GM12878 (cell line): Measurements from ENCODE around the gene CCDC85B. TPM values are rescaled to one million over a fixed set of nuclear protein-coding genes. Genes with fewer than 3 reads are reported as not detected.

Experiments
- ATF2 ChIP-seq: IDR thresholded peaks from 2 replicates; pipeline ENCODE4 v1.6.1; 2012; ENCODE audit warnings: low read length, inconsistent platforms
- CBX3 ChIP-seq: fragments of 200-600 bp; sonication (generic); IDR thresholded peaks from 2 replicates; pipeline ENCODE4 v1.6.1; 2016; ENCODE audit warnings: low read depth, borderline replicate concordance
- CHD1 ChIP-seq: IDR thresholded peaks from 2 replicates; pipeline ENCODE4 v1.6.1; 2012; ENCODE audit warnings: low read depth, low read length, improper control_type of control experiment
- CHD4 ChIP-seq: fragments of 200-600 bp; sonication (generic); IDR thresholded peaks from 2 replicates; pipeline ENCODE4 v1.6.1; 2016; ENCODE audit warnings: mild to moderate bottlenecking
- E2F4 ChIP-seq: IDR thresholded peaks from 2 replicates; pipeline ENCODE4 v1.6.1; 2012; ENCODE audit warnings: low read depth, low read length, improper control_type of control experiment
- EP300 ChIP-seq, 2 experiments: fragments of 150-350 bp in 1 of 2; IDR thresholded peaks; 2 replicates each; pipeline ENCODE4 v1.6.1; 2011 to 2012; ENCODE audit warnings: low read depth in 2 of 2, low read length in 2 of 2, borderline replicate concordance in 1 of 2, improper control_type of control experiment in 1 of 2, inconsistent platforms in 1 of 2; ENCODE audit not compliant: control insufficient read depth in 1 of 2
- ETV6 ChIP-seq, 2 experiments: fragments of 450-650 bp in 1 of 2; IDR thresholded peaks in 1 of 2; conservative IDR thresholded peaks in 1 of 2; 2 replicates each; pipeline ENCODE4 v1.6.1; 2014; ENCODE audit warnings: antibody characterized with exemption in 1 of 2, borderline replicate concordance in 1 of 2, low read depth in 1 of 2, mild to moderate bottlenecking in 1 of 2, moderate library complexity in 1 of 2
- FOXK2 ChIP-seq: fragments of 450-650 bp; IDR thresholded peaks from 2 replicates; pipeline ENCODE4 v1.6.1; 2017; ENCODE audit warnings: mild to moderate bottlenecking, moderate library complexity
- GATAD2B ChIP-seq: fragments of 450-650 bp; conservative IDR thresholded peaks from 2 replicates; pipeline ENCODE4 v1.6.1; 2017; ENCODE audit warnings: low read depth, mild to moderate bottlenecking, moderate library complexity
- JUND ChIP-seq: IDR thresholded peaks from 2 replicates; pipeline ENCODE4 v1.6.1; 2012; ENCODE audit warnings: low read depth, mild to moderate bottlenecking, low read length, improper control_type of control experiment, moderate library complexity
- NFYB ChIP-seq: IDR thresholded peaks from 2 replicates; pipeline ENCODE4 v1.6.1; 2011; ENCODE audit warnings: low read depth, mild to moderate bottlenecking, low read length, improper control_type of control experiment, moderate library complexity; ENCODE audit not compliant: insufficient read depth
- POLR2AphosphoS2 ChIP-seq: IDR thresholded peaks from 2 replicates; pipeline ENCODE4 v1.6.1; 2011; ENCODE audit warnings: low read depth, mild to moderate bottlenecking, low read length, improper control_type of control experiment, moderate library complexity
- RAD21 ChIP-seq: IDR thresholded peaks from 2 replicates; pipeline ENCODE4 v1.6.1; 2011; ENCODE audit warnings: mild to moderate bottlenecking, low read depth, low read length, moderate library complexity; ENCODE audit not compliant: insufficient read depth
- RELA ChIP-seq: fragments of 450-650 bp; IDR thresholded peaks from 2 replicates; pipeline ENCODE4 v1.8.0; 2014; ENCODE audit warnings: borderline replicate concordance; ENCODE audit not compliant: partially characterized antibody
- TCF7 ChIP-seq: IDR thresholded peaks from 2 replicates; pipeline ENCODE4 v1.6.1; 2014; ENCODE audit warnings: antibody characterized with exemption, borderline replicate concordance
- WRNIP1 ChIP-seq: IDR thresholded peaks from 2 replicates; pipeline ENCODE4 v1.6.1; 2011; ENCODE audit warnings: low read depth, low read length, improper control_type of control experiment, borderline replicate concordance
- ZZZ3 ChIP-seq: IDR thresholded peaks from 2 replicates; pipeline ENCODE4 v1.6.1; 2011; ENCODE audit warnings: low read depth; ENCODE audit not compliant: control insufficient read depth, insufficient read length
- polyA plus RNA-seq, 11 experiments: library from polyadenylated mRNA; depleted of rRNA in 4 of 11; unstranded in 6 of 11; stranded (reverse) in 5 of 11; fragments of >200 nt; fragmentation: Nextera tagmentation in 4 of 11; fragmentation: Illumina TruSeq in 1 of 11; extraction: Ambion mirVana in 4 of 11; extraction: Trizol in 1 of 11; gene quantifications; 1 replicate in 1 of 11; 2 replicates in 10 of 11; pipeline versions ENCODE4 v1.2.1 to v1.2.3, GENCODE V29; 2011 to 2016; ENCODE audit warnings: inconsistent platforms in 2 of 11, missing spikeins in 2 of 11, low read depth in 1 of 11
- total RNA-seq, 4 experiments: library from RNA; depleted of rRNA in 3 of 4; stranded (reverse); fragments of >200 nt in 3 of 4; fragmentation: Illumina TruSeq in 1 of 4; extraction: Trizol in 1 of 4; gene quantifications; 2 replicates each; pipeline versions ENCODE4 v1.2.1 to v1.2.3, GENCODE V29; 2013 to 2021
- TF ChIP-seq, protein P1 (sequence below): IDR thresholded peaks from 2 replicates; pipeline ENCODE4 v1.6.1; 2012; ENCODE audit warnings: improper control_type of control experiment, low read depth, low read length; ENCODE audit not compliant: insufficient replicate concordance
- TF ChIP-seq, protein P2 (sequence below): fragments of 450-650 bp; formaldehyde crosslinking; IDR thresholded peaks from 2 replicates; pipeline ENCODE4 v1.5.0; 2022; ENCODE audit warnings: mild to moderate bottlenecking, missing genetic modification characterization

CCDC85B gene
- total and polyA plus RNA-seq, 10 of the 15 experiments (the other 5 are each of a cell fraction or from before 2014, with no cell fraction given): 0.32 to 114 (median 49.5) TPM

GRCh38 chr11:65859812-65860277 lies 30.6 kb upstream of the CCDC85B start (continued):
- TF ChIP-seq, protein P1, sequence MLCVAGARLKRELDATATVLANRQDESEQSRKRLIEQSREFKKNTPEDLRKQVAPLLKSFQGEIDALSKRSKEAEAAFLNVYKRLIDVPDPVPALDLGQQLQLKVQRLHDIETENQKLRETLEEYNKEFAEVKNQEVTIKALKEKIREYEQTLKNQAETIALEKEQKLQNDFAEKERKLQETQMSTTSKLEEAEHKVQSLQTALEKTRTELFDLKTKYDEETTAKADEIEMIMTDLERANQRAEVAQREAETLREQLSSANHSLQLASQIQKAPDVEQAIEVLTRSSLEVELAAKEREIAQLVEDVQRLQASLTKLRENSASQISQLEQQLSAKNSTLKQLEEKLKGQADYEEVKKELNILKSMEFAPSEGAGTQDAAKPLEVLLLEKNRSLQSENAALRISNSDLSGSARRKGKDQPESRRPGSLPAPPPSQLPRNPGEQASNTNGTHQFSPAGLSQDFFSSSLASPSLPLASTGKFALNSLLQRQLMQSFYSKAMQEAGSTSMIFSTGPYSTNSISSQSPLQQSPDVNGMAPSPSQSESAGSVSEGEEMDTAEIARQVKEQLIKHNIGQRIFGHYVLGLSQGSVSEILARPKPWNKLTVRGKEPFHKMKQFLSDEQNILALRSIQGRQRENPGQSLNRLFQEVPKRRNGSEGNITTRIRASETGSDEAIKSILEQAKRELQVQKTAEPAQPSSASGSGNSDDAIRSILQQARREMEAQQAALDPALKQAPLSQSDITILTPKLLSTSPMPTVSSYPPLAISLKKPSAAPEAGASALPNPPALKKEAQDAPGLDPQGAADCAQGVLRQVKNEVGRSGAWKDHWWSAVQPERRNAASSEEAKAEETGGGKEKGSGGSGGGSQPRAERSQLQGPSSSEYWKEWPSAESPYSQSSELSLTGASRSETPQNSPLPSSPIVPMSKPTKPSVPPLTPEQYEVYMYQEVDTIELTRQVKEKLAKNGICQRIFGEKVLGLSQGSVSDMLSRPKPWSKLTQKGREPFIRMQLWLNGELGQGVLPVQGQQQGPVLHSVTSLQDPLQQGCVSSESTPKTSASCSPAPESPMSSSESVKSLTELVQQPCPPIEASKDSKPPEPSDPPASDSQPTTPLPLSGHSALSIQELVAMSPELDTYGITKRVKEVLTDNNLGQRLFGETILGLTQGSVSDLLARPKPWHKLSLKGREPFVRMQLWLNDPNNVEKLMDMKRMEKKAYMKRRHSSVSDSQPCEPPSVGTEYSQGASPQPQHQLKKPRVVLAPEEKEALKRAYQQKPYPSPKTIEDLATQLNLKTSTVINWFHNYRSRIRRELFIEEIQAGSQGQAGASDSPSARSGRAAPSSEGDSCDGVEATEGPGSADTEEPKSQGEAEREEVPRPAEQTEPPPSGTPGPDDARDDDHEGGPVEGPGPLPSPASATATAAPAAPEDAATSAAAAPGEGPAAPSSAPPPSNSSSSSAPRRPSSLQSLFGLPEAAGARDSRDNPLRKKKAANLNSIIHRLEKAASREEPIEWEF: no peak
- TF ChIP-seq RAD21 (no peak), JUND (no peak), NFYB (no peak), TCF7 (no peak; the same call in 1 of the 2 replicates), ATF2 (no peak), GATAD2B (no peak), FOXK2 (no peak; the same call in 1 of the 2 replicates), ETV6 (conservative IDR thresholded peaks at IDR 0.05 in 1 of 2, IDR thresholded peaks at IDR 0.05 in 1 of 2; ENCODE audit: borderline replicate concordance in 1 of 2, low read depth in 1 of 2) (0 out of 4 replicates have a peak, but pooled peaks of 1 of the 2 experiments have one; percentile 13), EP300 (IDR thresholded peaks at IDR 0.05; ENCODE audit: borderline replicate concordance in 1 of 2, control insufficient read depth in 1 of 2, low read depth in 2 of 2, low read length in 2 of 2) (no peak), CHD4 (no peak), RELA (no peak), CBX3 (no peak), CHD1 (no peak), ZZZ3 (no peak), E2F4 (no peak), WRNIP1 (no peak), POLR2AphosphoS2 (no peak)
- TF ChIP-seq, protein P2, sequence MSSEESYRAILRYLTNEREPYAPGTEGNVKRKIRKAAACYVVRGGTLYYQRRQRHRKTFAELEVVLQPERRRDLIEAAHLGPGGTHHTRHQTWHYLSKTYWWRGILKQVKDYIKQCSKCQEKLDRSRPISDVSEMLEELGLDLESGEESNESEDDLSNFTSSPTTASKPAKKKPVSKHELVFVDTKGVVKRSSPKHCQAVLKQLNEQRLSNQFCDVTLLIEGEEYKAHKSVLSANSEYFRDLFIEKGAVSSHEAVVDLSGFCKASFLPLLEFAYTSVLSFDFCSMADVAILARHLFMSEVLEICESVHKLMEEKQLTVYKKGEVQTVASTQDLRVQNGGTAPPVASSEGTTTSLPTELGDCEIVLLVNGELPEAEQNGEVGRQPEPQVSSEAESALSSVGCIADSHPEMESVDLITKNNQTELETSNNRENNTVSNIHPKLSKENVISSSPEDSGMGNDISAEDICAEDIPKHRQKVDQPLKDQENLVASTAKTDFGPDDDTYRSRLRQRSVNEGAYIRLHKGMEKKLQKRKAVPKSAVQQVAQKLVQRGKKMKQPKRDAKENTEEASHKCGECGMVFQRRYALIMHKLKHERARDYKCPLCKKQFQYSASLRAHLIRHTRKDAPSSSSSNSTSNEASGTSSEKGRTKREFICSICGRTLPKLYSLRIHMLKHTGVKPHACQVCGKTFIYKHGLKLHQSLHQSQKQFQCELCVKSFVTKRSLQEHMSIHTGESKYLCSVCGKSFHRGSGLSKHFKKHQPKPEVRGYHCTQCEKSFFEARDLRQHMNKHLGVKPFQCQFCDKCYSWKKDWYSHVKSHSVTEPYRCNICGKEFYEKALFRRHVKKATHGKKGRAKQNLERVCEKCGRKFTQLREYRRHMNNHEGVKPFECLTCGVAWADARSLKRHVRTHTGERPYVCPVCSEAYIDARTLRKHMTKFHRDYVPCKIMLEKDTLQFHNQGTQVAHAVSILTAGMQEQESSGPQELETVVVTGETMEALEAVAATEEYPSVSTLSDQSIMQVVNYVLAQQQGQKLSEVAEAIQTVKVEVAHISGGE (CRISPR knock-in tag): no peak
